SU-DHL-6 (cell line): ENCODE measurements around the gene CCDC40.

Experiments used
- EZH2phosphoT487 ChIP-seq: fragments of 200-600 bp; sonication (generic), shearing (Covaris generic); conservative IDR thresholded peaks from 2 replicates; pipeline ENCODE4 v1.6.1; 2018; ENCODE audit warnings: mild to moderate bottlenecking, antibody characterized with exemption, low read length, moderate library complexity, mixed read lengths
- TF ChIP-seq, protein P1 (sequence below): fragments of 200-600 bp; sonication (generic); IDR thresholded peaks from one replicate; pipeline ENCODE4 v1.5.1; 2017; ENCODE audit warnings: antibody characterized with exemption, mild to moderate bottlenecking, low read length, moderate library complexity; ENCODE audit not compliant: insufficient read depth, poor library complexity, severe bottlenecking

GRCh38 chr17:80033840-80034239 lies 2.6 kb upstream of the CCDC40 start:
- TF ChIP-seq, protein P1, sequence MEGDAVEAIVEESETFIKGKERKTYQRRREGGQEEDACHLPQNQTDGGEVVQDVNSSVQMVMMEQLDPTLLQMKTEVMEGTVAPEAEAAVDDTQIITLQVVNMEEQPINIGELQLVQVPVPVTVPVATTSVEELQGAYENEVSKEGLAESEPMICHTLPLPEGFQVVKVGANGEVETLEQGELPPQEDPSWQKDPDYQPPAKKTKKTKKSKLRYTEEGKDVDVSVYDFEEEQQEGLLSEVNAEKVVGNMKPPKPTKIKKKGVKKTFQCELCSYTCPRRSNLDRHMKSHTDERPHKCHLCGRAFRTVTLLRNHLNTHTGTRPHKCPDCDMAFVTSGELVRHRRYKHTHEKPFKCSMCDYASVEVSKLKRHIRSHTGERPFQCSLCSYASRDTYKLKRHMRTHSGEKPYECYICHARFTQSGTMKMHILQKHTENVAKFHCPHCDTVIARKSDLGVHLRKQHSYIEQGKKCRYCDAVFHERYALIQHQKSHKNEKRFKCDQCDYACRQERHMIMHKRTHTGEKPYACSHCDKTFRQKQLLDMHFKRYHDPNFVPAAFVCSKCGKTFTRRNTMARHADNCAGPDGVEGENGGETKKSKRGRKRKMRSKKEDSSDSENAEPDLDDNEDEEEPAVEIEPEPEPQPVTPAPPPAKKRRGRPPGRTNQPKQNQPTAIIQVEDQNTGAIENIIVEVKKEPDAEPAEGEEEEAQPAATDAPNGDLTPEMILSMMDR = no peak
- TF ChIP-seq EZH2phosphoT487 = no peak
